LNCAP (cell line): ENCODE results near the gene FHIT.

Source experiments
- TF ChIP-seq, protein P1 (sequence below): fragments of 450-650 bp; IDR thresholded peaks from 2 replicates; pipeline ENCODE4 v1.5.1; 2017; ENCODE audit warnings: mild to moderate bottlenecking

The FHIT gene

DNA sequence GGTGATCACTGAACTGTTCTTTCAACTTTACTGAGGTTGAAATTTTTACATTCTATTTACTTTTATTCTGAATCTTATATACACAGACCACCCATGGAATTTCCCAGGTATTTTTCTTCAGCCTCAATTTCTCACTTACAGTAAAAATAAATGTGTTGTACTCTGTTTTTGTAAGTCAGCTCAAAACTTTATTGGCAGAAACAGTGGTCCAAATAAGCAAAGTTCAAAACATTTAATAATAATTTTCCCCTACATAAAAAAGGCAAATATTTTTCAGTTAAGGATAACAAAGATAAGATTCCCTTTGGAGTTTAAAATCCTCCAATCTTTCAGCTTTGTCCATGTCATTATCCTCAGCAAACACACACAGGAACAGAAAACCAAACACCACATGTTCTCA is 738.0 kb downstream of the FHIT start:
- TF ChIP-seq, protein P1, sequence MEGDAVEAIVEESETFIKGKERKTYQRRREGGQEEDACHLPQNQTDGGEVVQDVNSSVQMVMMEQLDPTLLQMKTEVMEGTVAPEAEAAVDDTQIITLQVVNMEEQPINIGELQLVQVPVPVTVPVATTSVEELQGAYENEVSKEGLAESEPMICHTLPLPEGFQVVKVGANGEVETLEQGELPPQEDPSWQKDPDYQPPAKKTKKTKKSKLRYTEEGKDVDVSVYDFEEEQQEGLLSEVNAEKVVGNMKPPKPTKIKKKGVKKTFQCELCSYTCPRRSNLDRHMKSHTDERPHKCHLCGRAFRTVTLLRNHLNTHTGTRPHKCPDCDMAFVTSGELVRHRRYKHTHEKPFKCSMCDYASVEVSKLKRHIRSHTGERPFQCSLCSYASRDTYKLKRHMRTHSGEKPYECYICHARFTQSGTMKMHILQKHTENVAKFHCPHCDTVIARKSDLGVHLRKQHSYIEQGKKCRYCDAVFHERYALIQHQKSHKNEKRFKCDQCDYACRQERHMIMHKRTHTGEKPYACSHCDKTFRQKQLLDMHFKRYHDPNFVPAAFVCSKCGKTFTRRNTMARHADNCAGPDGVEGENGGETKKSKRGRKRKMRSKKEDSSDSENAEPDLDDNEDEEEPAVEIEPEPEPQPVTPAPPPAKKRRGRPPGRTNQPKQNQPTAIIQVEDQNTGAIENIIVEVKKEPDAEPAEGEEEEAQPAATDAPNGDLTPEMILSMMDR, result no peak

GRCh38 chr3:60512506-60512905 is 738.7 kb downstream of the FHIT start:
- TF ChIP-seq, protein P1, result no peak

DNA sequence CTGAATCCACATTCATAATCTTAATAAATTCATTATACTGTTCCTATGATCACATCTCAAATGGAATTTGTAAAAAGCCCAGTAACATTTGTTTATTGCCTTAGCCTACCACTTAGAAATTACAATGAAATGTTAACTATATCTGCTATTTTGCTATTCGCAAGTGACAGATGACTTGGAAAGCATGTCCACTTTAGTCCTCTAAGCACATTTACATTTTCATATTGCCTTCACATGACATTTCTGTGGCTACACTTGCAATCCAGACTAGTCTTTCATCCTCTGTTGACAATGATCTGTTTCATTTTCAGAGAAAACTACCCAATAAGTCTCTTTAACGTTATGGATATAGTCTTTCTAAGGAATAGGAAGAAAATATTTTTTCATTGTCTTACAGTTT is 741.8 kb downstream of the FHIT start:
- TF ChIP-seq, protein P1, result no peak

DNA sequence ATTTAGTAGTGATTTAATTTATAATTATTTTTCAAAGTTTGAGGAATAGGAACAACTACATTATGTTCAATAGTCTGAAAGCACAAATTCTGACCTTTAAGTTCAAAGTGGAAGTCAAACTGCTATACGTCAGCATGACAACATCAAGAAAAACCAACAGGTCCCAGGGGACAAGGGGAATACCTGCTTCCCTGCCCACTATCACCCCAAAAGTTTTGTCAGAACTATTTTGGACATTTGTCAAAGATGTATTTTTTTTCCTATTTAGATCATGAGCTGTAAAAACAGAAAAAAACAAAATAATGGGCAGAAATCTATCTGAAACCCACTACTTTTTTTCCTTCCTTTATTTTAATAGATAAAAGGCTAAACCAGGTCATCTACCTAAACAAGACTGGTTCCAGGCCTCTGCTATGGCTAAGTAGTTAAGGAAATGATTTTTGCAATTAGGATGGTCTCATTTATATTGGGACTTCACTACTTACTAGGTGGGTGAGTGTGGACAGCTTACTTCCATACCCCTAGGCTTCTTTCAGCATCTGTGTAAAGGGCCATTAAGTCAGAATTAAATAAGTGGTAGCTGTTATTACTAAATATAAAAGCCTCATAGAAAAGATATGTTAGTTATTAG is 746.3 kb downstream of the FHIT start:
- TF ChIP-seq, protein P1, result no peak

DNA sequence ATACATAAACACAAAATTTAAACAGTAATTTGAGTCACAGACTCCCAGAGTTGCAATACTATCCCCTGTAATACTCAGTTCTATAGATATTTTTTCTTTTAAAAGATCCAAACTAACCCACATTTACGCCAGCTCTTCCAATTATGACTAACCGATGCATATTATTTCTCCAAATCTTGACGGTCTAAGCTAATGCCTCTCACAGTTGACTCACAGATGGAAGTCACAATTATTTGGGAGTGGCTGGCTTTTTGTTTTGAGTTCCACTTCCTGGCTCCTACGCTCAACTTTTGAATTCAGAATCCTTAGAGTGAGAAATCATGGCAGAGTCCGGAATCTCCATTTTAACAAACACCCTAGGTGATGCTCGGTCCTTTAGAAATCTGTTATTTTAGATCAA is 749.9 kb downstream of the FHIT start:
- TF ChIP-seq, protein P1, result no peak

- TF ChIP-seq, protein P1, result no peak
These were observed 753.4 kb downstream of the FHIT start for GRCh38 chr3:60497902-60498301.

GRCh38 chr3:60490992-60491391 is 760.3 kb downstream of the FHIT start:
- TF ChIP-seq, protein P1, result no peak

- TF ChIP-seq, protein P1, result no peak
These were observed 776.2 kb downstream of the FHIT start for GRCh38 chr3:60475096-60475495.
